GM13976 (cell line): ENCODE measurements around the gene SPPL3.

Experiments
- DNase-seq: peaks from one replicate; pipeline ENCODE4 v3.0.0; 2012; ENCODE audit warnings: low spot score
- CTCF ChIP-seq: IDR thresholded peaks from 2 replicates; pipeline ENCODE4 v1.5.1; 2012; ENCODE audit warnings: borderline replicate concordance, mild to moderate bottlenecking; ENCODE audit not compliant: insufficient read depth; ENCODE audit errors: extremely low read depth, missing control alignments, control extremely low read depth
- in situ Hi-C: fragments of 300-500 bp; cut with MboI; formaldehyde crosslinking; loops from one replicate; pipeline ENCODE4 v1.12.0; 2022; ENCODE audit warnings: low sequenced_read_pairs, mixed read lengths, inconsistent platforms; ENCODE audit not compliant: unreplicated experiment

SPPL3 gene

GRCh38 chr12:120720234-120720986, 183.7 kb downstream of the SPPL3 start:
- in situ Hi-C loops, result no loop called here
- no peak for TF ChIP-seq CTCF
- DNase-seq, result no peak

GRCh38 chr12:120719496-120720233, 184.5 kb downstream of the SPPL3 start:
- TF ChIP-seq CTCF, result no peak
- DNase-seq, result no peak
- in situ Hi-C loops, result loop anchor here (10.0 kb wide), 1 partner anchor 125 kb away; no protein-coding TSS in a partner anchor

GRCh38 chr12:120719072-120719471, 185.1 kb downstream of the SPPL3 start:
- TF ChIP-seq CTCF, result no peak
- in situ Hi-C loops, result loop anchor here (10.0 kb wide), 1 partner anchor 124 kb away; no protein-coding TSS in a partner anchor
- DNase-seq, result no peak

- in situ Hi-C loops, result loop anchor here (10.0 kb wide), 1 partner anchor 123 kb away; no protein-coding TSS in a partner anchor
- DNase-seq, result no peak
- no peak for TF ChIP-seq CTCF
Observed at GRCh38 chr12:120718055-120718454, 186.1 kb downstream of the SPPL3 start.

GRCh38 chr12:120713861-120714482, 190.2 kb downstream of the SPPL3 start:
- peak; percentile 81 for DNase-seq
- peak; percentile 70 for TF ChIP-seq CTCF
- in situ Hi-C loops, result loop anchor here (10.0 kb wide), 1 partner anchor 119 kb away; no protein-coding TSS in a partner anchor

GRCh38 chr12:120712610-120713009, 191.5 kb downstream of the SPPL3 start:
- no peak for TF ChIP-seq CTCF
- in situ Hi-C loops, result loop anchor here (10.0 kb wide), 1 partner anchor 118 kb away; no protein-coding TSS in a partner anchor
- no peak for DNase-seq
